Activated naive CD8-positive, alpha-beta T cell treated with anti-CD3 and anti-CD28 coated beads, Interleukin-2, amount 10 ng/mL, durations not matched to agents 7 days and 5 days (primary cell): Measurements from ENCODE around the gene RPS2. TPM values are rescaled to one million over a fixed set of nuclear protein-coding genes. Genes with fewer than 3 reads are reported as not detected.
A peak's percentile ranks its signal among the peaks of the same experiment; 100 is the strongest.
"Not testable (repeated sequence)": the region's sequence is repeated elsewhere in the genome, so short reads cannot be mapped to it uniquely, and the experiment has no call there.

Experiments used
- ATAC-seq: fragments of 150-1000 bp; cut with Tn5 transposase; one replicate; pipeline ENCODE4 v1.10.0; 2021; ENCODE audit warnings: low read depth, moderate library complexity
- POLR2A ChIA-PET: fragments of 350-600 bp; sonication (Branson Sonifier 250); formaldehyde crosslinking; loops from one replicate; lab custom pipeline; 2021; ENCODE audit warnings: antibody characterized with exemption; lab: Charles Lee
- DNase-seq: peaks from one replicate; pipeline ENCODE4 v3.0.0; 2021
- H3K27ac Mint-ChIP-seq: one replicate; pipeline ENCODE4 v1.8.0; 2022; ENCODE audit warnings: mild to moderate bottlenecking, mixed read lengths
- H3K27me3 Mint-ChIP-seq: one replicate; pipeline ENCODE4 v1.8.0; 2022; ENCODE audit warnings: mild to moderate bottlenecking, moderate library complexity, mixed read lengths
- H3K36me3 Mint-ChIP-seq: one replicate; pipeline ENCODE4 v1.8.0; 2021; ENCODE audit warnings: mild to moderate bottlenecking, mixed read lengths
- H3K4me1 Mint-ChIP-seq: one replicate; pipeline ENCODE4 v1.8.0; 2021; ENCODE audit warnings: mixed read lengths
- H3K4me3 Mint-ChIP-seq: one replicate; pipeline ENCODE4 v1.8.0; 2022; ENCODE audit warnings: mild to moderate bottlenecking, moderate library complexity, mixed read lengths
- H3K9me3 Mint-ChIP-seq: one replicate; pipeline ENCODE4 v1.8.0; 2021; ENCODE audit warnings: mixed read lengths
- total RNA-seq, 2 experiments: library from RNA; stranded (reverse); gene quantifications; one replicate each; pipeline ENCODE4 v1.2.3, GENCODE V29; 2021

RPS2 gene
- total RNA-seq = 1,000 to 10,000 TPM; 2,404 to 2,409 TPM

- no peaks in the 10 kb centered on the region for H3K9me3 Mint-ChIP-seq
- POLR2A ChIA-PET = interaction anchor here (0.5 to 3.6 kb wide), 37 partner anchors 8 to 1372 kb away, joined by 3 to 50 read pairs (median 5); partner anchors contain the start of genes E4F1, ECI1, GFER and IFT140
- peak within 1 kb of the TSS; percentile 96 for H3K4me3 Mint-ChIP-seq
- peaks cover 42% of the 10 kb centered on the region for H3K4me1 Mint-ChIP-seq
- peak; percentile 90 for ATAC-seq
- DNase-seq = peak; percentile 99
- no peaks in the 10 kb centered on the region for H3K27me3 Mint-ChIP-seq
- peaks cover 22% of the 10 kb centered on the region for H3K36me3 Mint-ChIP-seq
- peak within 1 kb of the TSS; percentile 96 for H3K27ac Mint-ChIP-seq
Observed at GRCh38 chr16:1964506-1965395, at the start of gene RPS2. Gene RPS2, minus strand, starts transcription at chr16:1964826. Its CDS starts 201 bp downstream, at chr16:1964625.

DNA sequence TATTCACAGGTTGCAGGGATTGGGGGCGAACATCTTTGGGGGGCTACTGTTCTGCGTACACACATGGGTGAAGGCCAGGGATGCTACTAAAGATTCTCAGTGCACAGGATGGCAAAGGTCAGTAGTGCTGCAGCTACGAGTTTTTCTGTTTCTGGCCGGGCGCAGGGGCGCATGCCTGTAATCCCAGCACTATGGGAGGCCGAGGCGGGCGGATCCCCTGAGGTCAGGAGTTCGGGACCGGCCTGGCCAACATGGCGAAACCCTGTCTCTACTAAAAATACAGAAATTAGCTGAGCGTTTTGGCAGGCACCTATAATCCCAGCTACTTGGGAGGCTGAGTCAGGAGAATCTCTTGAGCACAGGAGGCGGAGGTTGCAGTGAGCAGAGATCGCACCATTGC, 48.9 kb upstream of the RPS2 start:
- no peak overlapping the region for H3K4me3 Mint-ChIP-seq
- H3K9me3 Mint-ChIP-seq = no peaks in the 10 kb centered on the region
- peaks cover 5% of the 10 kb centered on the region for H3K27me3 Mint-ChIP-seq
- no peak for ATAC-seq
- no peaks in the 10 kb centered on the region for H3K36me3 Mint-ChIP-seq
- DNase-seq = no peak
- H3K4me1 Mint-ChIP-seq = peaks cover 6% of the 10 kb centered on the region
- POLR2A ChIA-PET = interaction anchor here (1.0 kb wide), 1 partner anchor 142 kb away, joined by 3 read pairs; the partner anchor contains the start of gene TRAF7
- no peak overlapping the region for H3K27ac Mint-ChIP-seq

DNA sequence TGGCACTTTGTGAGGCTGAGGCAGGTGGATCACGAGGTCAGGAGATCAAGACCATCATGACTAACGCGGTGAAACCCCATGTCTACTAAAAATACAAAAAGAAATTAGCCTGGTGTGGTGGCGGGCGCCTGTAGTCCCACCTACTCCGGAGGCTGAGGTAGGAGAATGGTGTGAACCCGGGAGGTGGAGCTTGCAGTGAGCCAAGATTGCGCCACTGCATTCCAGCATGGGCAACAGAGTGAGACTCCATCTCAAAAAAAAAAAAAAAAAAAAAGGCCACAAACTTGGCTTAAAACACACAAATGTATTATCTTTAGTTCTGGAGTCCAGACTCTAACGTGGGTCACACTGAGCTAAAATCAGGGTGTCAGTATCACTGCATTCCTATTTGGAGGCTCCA, 47.1 kb upstream of the RPS2 start:
- H3K36me3 Mint-ChIP-seq, H3K27me3 Mint-ChIP-seq, H3K27ac Mint-ChIP-seq, ATAC-seq, DNase-seq, H3K9me3 Mint-ChIP-seq, H3K4me3 Mint-ChIP-seq: not testable (repeated sequence)
- POLR2A ChIA-PET = interaction anchor here (1.0 to 1.2 kb wide), 2 partner anchors 10 to 143 kb away, joined by 5 to 10 read pairs; no protein-coding TSS in a partner anchor
- peaks cover 19% of the 10 kb centered on the region for H3K4me1 Mint-ChIP-seq

- POLR2A ChIA-PET = interaction anchor here (1.2 to 1.8 kb wide), 2 partner anchors 17 to 145 kb away, joined by 3 to 17 read pairs; partner anchors contain the start of genes NHERF2 and TRAF7
- H3K27ac Mint-ChIP-seq = peak within 1 kb of the TSS; percentile 92
- DNase-seq = peak; percentile 91
- H3K4me3 Mint-ChIP-seq = peak within 1 kb of the TSS; percentile 93
- H3K36me3 Mint-ChIP-seq = no peaks in the 10 kb centered on the region
- no peaks in the 10 kb centered on the region for H3K27me3 Mint-ChIP-seq
- H3K4me1 Mint-ChIP-seq = peaks cover 25% of the 10 kb centered on the region
- H3K9me3 Mint-ChIP-seq = no peaks in the 10 kb centered on the region
- peak; percentile 86 for ATAC-seq
Observed at GRCh38 chr16:2009791-2010510, 45.3 kb upstream of the RPS2 start, which contains the start of gene ZNF598. Gene ZNF598, minus strand, starts transcription at chr16:2009821.

GRCh38 chr16:2009164-2009711, 44.6 kb upstream of the RPS2 start:
- DNase-seq (peak; percentile 64), ATAC-seq (peak; percentile 50)
- H3K27ac Mint-ChIP-seq = peak overlapping the region; percentile 92
- POLR2A ChIA-PET = interaction anchor here (0.5 to 2.2 kb wide), 8 partner anchors 18 to 241 kb away, joined by 3 to 17 read pairs (median 6); partner anchors contain the start of genes NHERF2, NTHL1, RPS2 and TRAF7
- peaks cover 25% of the 10 kb centered on the region for H3K4me1 Mint-ChIP-seq
- H3K27me3 Mint-ChIP-seq = no peaks in the 10 kb centered on the region
- no peaks in the 10 kb centered on the region for H3K36me3 Mint-ChIP-seq
- H3K9me3 Mint-ChIP-seq = no peaks in the 10 kb centered on the region
- H3K4me3 Mint-ChIP-seq = peak overlapping the region; percentile 93

DNA sequence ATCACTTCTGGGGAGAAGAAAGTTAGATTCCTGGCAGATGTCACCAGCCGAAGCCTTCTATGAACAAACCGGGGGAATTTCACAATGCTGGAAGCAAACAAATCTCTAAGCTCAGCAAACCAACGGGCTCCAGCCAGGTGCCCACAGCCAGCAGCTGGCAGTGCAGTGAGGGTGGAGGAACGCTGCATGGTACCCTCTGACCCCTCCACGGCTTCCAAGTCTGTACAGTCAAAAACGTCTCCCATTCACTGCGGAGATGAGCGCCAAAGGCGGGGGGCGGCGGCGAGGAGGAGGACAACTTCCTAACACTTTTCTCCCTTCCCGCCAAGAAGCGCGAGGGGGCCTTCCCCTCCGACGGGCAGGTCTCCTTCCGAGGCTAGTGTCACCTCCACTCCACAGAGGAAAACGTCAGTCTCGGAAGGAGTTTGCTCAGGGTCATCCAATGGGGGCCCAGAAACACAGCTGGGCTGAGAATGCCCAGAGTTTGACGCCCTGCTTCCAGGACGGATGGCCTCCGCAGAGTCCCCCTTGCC, 44.1 kb upstream of the RPS2 start:
- POLR2A ChIA-PET = interaction anchor here (0.5 to 2.2 kb wide), 10 partner anchors 12 to 242 kb away, joined by 3 to 25 read pairs (median 6); partner anchors contain the start of genes NHERF2, NTHL1, RPS2 and TRAF7
- H3K4me1 Mint-ChIP-seq = peaks cover 25% of the 10 kb centered on the region
- DNase-seq = peak; percentile 58

DNA sequence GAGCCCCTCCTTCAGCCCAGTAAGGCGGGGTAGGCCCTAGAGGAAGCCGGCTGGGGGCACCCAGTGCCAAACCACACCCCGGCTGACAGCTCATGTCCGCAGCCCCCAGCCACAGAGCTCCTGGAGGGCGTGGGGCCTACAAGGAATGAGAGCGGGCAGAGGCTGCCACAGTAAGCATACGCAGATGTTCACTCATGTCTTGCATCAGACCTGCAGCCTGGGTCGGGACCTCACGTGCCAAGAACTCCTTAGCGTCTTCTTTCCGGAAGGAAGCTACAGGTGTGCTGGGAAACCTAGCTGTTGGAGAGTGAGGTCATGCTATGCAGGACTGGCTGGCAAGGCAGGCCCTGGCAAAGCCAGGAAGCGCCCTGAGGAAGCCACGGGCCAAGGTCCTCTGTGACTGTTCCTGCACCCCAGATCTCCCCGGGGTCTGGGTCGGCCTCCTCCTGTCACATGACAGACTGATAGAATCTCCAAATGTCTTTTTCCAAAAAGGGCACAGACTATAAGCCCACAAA, 43.4 kb upstream of the RPS2 start:
- ATAC-seq = no peak
- peak overlapping the region; percentile 92 for H3K27ac Mint-ChIP-seq

More for the DNA sequence above, 44.1 kb upstream of the RPS2 start:
- peak; percentile 12 for ATAC-seq
- Mint-ChIP-seq H3K36me3 (no peaks in the 10 kb centered on the region), H3K9me3 (no peaks in the 10 kb centered on the region), H3K4me3 (peak overlapping the region; percentile 93), H3K27ac (peak overlapping the region; percentile 92), H3K27me3 (no peaks in the 10 kb centered on the region)

DNA sequence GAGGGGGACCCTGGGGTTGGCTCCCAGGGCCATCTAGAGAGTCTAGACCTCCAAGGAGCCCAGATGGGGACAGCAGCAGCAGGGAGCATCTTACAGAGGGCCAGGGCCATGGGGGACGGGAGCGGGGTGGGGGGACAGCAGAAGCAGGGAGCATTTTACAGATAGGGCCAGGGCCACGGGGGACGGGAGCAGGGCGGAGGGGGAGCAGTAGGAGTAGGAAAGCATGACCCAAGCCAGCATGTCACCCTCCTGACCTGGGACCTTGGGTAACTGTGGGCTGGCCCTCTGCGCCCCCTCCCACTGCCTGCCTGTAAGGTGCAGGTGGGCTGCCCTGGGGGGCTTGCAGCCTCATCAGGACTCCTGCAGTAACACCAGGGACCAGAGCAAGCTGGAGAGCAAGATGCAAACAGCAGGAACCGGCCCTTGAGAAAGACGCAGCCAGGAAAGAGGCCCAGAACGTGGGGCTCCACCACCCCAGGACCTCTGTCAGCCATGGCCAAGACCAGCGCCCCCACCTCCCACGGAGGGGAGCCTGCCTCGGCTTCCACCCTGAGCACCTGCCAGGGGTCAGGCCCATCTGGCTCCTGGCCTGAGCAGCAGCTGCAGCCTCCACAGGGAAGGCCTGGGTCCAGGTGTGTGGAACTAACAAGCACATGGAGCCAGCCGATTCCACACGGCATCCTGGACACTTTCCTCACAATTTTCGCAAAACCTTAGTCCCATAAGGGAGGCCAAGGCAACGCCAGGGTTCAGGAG, 42.6 kb upstream of the RPS2 start:
- no peaks in the 10 kb centered on the region for H3K9me3 Mint-ChIP-seq
- H3K4me1 Mint-ChIP-seq = peaks cover 25% of the 10 kb centered on the region
- DNase-seq (no peak), ATAC-seq (no peak)
- H3K4me3 Mint-ChIP-seq = peak overlapping the region; percentile 93
- H3K27me3 Mint-ChIP-seq = no peaks in the 10 kb centered on the region
- peak overlapping the region; percentile 92 for H3K27ac Mint-ChIP-seq
- POLR2A ChIA-PET = interaction anchor here (0.6 to 2.2 kb wide), 5 partner anchors 17 to 147 kb away, joined by 3 to 25 read pairs (median 11); partner anchors contain the start of genes NTHL1, RPS2, TRAF7 and TSC2
- H3K36me3 Mint-ChIP-seq = no peaks in the 10 kb centered on the region

More for the DNA sequence above, 43.4 kb upstream of the RPS2 start:
- no peak for DNase-seq
- no peaks in the 10 kb centered on the region for H3K36me3 Mint-ChIP-seq
- no peaks in the 10 kb centered on the region for H3K27me3 Mint-ChIP-seq
- peaks cover 25% of the 10 kb centered on the region for H3K4me1 Mint-ChIP-seq
- H3K9me3 Mint-ChIP-seq = no peaks in the 10 kb centered on the region
- POLR2A ChIA-PET = interaction anchor here (0.6 to 2.2 kb wide), 7 partner anchors 11 to 147 kb away, joined by 3 to 25 read pairs (median 7); partner anchors contain the start of genes NHERF2, NTHL1, RPS2 and TRAF7
- peak overlapping the region; percentile 93 for H3K4me3 Mint-ChIP-seq

DNA sequence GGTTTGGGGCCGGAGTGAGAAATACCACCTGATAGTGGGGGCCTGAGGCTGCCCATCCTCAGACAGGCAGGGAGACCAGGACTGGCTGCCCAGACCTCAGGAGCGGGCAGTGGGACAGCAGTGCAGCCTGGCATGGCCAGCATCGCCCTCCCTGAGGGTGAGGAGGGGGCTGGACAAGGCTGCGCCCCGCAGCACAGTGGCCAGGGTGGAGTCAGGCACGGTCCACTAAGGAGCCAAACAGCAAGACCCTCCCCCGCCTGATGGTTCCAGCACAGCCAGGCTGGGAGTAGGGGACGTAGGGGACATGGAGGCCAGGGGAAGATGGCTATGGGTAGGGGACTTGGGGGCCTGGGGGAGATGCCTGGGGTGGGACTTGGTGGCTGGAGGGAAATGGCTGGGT, 41.7 kb upstream of the RPS2 start:
- peak overlapping the region; percentile 12 for H3K4me3 Mint-ChIP-seq
- ATAC-seq = no peak
- no peaks in the 10 kb centered on the region for H3K9me3 Mint-ChIP-seq
- POLR2A ChIA-PET = interaction anchor here (0.6 kb wide), 1 partner anchor 244 kb away, joined by 4 read pairs; no protein-coding TSS in a partner anchor
- H3K4me1 Mint-ChIP-seq = peaks cover 25% of the 10 kb centered on the region
- no peaks in the 10 kb centered on the region for H3K36me3 Mint-ChIP-seq
- peak overlapping the region; percentile 70 for H3K27ac Mint-ChIP-seq
- H3K27me3 Mint-ChIP-seq = no peaks in the 10 kb centered on the region
- no peak for DNase-seq

DNA sequence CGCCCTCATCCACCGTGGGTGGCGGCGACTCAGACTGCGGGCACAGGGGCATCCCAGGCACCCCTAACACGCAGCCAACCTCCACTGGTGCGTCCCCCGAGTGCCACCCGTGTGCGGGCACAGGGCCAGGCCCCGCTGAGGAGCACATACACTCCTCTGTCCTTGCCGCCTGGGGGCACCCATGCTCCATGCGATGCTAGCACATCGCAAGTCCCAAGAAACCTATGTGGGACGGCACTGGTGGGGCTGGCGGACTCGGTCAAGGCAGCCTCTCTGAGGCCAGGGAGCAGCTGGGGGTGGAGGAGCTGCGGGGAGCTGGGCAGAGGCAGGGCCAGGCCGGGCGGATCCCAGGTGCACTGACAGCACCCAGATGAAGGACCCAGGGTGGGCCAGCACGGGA, 41.0 kb upstream of the RPS2 start:
- Mint-ChIP-seq H3K27ac (no peak overlapping the region), H3K4me1 (peaks cover 25% of the 10 kb centered on the region), H3K9me3 (no peaks in the 10 kb centered on the region), H3K36me3 (no peaks in the 10 kb centered on the region), H3K27me3 (no peaks in the 10 kb centered on the region), H3K4me3 (no peak overlapping the region)
- POLR2A ChIA-PET = interaction anchor here (0.6 to 1.3 kb wide), 3 partner anchors 14 to 244 kb away, joined by 3 to 9 read pairs (median 4); no protein-coding TSS in a partner anchor
- DNase-seq (no peak), ATAC-seq (no peak)

- POLR2A ChIA-PET = interaction anchor here (0.6 to 1.6 kb wide), 6 partner anchors 14 to 245 kb away, joined by 3 to 9 read pairs (median 4); partner anchors contain the start of genes RPS2 and TRAF7
- DNase-seq (no peak), ATAC-seq (no peak)
- no peak overlapping the region for H3K27ac Mint-ChIP-seq
- no peaks in the 10 kb centered on the region for H3K36me3 Mint-ChIP-seq
- no peak overlapping the region for H3K4me3 Mint-ChIP-seq
- no peaks in the 10 kb centered on the region for H3K9me3 Mint-ChIP-seq
- H3K4me1 Mint-ChIP-seq = peaks cover 21% of the 10 kb centered on the region
- H3K27me3 Mint-ChIP-seq = no peaks in the 10 kb centered on the region
Observed at GRCh38 chr16:2004795-2005517, 40.3 kb upstream of the RPS2 start.
